ENCODE data around the gene UMOD.

Gene UMOD

DNA sequence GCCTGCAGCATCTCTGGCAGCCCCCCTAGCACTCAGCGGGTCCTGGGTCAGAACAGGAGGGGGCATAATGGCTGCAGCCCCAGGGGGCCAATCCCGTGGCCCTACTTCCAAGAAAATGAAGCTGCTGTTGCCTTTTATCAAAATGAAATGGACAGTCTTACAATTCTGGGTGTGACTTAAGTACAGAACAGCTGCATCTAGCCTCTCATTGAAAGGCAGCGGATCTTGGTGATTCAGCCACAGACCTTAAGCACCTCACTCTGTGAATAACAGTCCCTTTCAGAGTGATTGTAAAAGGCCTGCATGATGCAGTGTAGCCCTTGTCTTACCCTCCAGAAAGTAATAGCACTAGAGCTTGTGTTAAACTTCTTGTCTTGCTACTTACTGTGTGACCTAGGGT lies 11.5 kb upstream of the UMOD start:
- in situ Hi-C loops (cut with MboI; ENCODE audit: low sequenced_read_pairs), result no loop called here

DNA sequence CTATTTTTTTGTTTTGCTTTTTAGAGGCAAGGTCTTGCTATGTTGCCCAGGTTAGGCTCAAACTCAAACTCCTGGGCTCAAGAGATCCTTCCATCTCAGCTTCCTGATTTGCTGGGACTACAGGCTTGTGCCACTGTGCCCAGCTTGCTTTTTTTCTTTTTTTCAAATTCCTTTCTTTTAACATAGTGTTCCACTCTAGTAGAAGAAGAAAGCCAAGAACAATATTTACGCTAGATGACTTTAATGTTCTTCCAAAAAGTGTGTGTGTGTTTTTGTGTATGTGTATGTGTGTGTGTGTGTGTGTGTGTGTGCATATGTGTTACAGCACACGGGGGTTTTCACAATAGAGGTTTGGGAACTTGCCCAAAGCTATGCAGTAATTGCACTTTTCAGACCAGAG lies 10.7 kb upstream of the UMOD start:
- in situ Hi-C loops (cut with MboI; ENCODE audit: low sequenced_read_pairs), result no loop called here

DNA sequence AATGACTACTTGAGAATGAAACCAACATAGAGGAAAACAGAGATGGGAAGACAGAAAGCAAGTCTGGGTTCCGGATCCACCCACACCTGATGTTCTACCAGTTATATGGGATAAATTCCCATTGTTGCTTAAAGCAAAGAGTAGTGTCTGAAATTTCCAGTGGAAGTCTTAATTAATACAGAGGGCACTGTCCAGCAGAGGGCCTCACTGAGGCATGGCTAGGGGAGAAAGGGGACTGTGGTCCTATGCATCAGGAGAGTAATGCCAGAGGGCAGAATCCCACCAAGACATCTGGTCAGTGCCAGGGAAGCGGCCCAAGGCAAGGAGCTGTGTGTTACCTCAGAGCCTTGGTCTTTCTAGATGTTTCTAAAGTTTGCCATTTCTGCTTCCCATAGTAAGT lies 7.5 kb upstream of the UMOD start:
- in situ Hi-C loops (cut with MboI; ENCODE audit: low sequenced_read_pairs), result no loop called here

DNA sequence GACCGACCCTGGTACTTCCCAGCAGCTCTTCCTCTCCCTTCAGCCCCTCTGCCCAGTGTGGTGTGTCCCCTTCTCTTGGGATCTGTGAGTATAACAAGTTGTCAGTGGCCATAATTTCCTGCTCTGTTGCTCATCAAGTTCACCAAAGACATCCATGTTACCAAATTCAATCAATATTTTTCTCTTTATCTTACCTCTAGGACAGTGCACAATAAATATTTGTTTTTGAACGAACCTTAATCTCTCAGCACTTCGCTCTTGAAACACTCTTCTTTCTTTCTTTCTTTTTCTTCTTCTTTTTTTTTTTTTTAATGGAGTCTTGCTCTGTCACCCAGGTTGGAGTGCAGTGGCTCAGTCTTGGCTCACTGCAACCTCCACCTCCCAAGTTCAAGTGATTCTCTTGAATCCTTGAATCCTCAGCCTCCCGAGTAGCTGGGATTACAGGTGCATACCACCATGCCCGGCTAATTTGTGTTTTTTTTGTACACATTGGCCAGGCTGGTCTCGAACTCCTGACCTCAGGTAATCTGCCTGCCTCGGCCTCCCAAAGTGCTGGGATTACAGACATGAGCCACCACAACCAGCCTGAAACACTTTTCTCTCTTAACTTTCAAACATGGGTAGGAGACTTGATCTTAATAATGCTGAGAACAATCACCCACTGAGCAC lies 2.7 kb upstream of the UMOD start:
- in situ Hi-C loops (cut with MboI; ENCODE audit: low sequenced_read_pairs), result no loop called here

DNA sequence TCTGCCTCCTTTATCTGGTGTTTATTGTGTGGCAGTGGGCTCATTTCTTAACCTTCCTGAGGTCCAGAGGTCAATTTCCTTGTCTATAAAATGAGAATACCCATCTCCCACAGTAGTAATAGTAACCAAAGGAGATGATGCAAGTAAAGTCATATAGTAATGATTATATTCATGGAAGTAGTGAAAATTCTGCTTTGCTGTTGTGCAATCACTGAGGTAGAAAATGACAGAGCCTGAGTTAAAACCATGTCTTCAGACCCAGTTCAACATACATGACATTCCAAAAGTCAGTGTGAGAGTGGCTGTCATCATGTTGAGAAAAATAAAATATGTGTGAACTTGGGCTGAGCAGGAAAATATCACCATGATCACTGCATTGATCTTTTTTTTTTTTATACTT lies 864 bp upstream of the UMOD start:
- in situ Hi-C loops (cut with MboI; ENCODE audit: low sequenced_read_pairs), result no loop called here

DNA sequence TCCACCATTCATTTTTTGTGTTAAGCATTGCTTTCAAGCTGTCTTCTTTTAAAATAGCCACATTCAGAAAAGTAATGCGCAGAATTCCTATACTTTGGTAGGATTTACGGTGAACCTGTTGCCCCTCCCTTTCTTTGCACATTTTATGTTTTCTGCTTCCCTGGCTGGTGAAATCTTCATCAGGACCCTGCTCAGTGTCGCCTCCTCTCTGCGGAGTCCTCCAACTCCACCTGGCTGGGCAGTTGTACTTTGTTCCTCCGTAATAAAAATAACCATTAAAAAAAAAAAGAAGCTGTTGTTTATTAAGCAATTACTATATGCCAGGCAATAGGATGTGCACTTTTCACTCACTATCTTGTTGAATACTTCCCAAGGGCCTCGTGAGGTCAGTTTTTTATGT lies 2.9 kb downstream of the UMOD start:
- in situ Hi-C loops (cut with MboI; ENCODE audit: low sequenced_read_pairs), result no loop called here

DNA sequence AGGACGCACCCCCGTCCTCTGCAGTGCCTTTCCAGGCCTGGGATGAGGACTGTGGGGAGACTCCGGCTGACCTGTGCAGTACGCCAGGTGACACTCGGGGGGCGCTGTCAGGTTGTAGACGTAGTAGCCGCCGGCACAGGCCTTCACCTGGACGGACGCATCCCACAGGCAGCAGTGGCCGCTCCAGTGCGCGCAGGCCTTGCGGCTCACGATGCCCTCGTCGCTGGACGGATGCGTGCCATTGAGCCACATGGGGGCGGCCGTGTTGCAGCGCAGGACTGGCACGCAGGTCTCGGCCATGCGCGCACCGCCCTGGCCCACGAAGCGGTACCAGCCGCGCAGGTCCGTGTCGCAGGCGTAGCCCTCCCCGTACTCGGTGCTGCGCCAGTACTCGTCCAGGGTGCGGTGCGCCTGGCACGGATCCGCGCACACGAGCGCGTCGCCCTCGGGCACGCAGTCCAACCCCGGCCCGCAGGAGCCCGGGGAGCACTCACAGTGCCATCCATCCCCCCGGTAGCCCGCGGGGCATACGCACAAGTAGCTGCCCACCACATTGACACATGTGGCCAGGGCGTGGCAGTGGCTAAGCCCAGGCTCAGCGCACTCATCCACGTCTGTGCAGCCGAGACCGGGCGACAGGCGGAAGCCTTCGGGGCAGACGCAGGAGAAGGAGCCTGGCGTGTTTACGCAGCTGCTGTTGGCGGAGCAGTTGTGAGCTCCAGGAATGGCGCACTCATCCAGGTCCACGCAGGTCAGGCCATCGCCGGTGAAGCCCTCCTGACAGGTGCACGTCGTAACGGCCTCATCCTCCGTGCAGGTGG lies 3.9 kb downstream of the UMOD start:
- in situ Hi-C loops (cut with MboI; ENCODE audit: low sequenced_read_pairs), result no loop called here

DNA sequence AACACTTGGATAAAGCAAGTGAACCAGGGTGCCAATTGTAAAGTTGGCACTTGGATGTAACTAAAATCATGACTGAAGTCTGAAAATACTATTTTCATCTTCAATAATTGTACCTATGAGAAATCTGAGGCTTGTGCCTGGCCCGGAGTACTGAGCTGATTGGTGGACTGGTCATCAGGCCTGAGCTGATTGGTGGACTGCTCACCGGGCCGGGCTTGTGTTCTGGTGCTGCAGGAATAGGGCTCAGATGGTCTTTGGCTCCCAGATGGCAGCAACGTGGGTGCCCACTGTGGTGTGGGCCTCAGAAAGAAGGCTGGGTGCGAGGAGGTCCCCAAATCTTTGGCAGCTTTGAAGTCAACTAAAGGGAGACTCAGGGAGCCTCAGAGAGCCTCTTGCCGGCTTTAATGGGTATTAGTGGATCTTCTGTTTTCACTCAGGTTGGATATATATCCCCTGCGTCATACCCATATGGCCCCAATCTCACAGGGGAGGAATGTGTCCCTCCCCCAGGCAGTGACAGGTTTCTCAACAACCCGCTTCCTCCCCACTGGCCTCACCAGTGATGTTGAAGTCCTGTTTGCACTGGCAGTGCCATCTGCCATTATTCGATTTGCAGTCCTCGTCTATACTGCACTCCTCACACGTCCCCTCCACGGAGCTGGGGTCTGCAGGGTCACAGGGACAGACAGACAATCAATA lies 4.7 kb downstream of the UMOD start:
- in situ Hi-C loops (cut with MboI; ENCODE audit: low sequenced_read_pairs), result no loop called here

DNA sequence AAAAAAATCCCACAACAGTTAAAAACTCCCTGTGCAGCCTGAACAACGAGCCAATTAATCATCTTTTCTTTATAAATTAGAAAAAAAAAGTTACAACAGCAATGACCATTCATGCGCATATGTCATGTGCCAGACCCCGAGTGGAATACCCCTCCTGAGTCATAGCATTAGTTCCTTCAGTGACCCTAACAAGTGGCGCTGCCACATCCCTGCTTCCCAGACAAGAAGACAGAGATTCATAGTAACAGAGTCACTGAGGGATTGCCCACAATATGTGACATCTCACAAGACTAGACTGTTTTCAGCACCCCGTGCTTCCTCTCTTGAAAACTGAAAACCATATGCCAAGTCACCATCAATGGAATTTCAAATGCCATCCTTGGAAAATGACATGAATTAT lies 7.9 kb downstream of the UMOD start:
- in situ Hi-C loops (cut with MboI; ENCODE audit: low sequenced_read_pairs), result no loop called here

DNA sequence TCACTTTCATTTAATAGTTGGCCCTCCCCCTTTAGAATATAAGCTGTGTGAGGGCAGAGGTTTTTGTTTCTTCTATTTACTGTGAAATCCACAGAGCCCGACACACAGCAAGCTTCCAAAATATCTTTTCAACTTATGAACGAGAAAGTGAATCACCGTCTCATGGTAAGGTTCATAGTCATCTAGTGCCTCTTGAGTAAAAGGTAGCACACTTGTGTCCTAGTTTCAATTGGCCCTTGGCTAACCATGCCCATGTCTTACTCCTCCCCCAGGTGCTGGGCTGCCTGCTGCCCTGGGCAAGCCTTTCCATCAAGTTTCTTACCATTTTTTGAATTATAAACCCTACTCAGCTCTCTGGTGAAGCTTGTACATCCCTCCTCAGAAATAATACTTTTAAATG lies 12.8 kb downstream of the UMOD start:
- in situ Hi-C loops (cut with MboI; ENCODE audit: low sequenced_read_pairs), result no loop called here

DNA sequence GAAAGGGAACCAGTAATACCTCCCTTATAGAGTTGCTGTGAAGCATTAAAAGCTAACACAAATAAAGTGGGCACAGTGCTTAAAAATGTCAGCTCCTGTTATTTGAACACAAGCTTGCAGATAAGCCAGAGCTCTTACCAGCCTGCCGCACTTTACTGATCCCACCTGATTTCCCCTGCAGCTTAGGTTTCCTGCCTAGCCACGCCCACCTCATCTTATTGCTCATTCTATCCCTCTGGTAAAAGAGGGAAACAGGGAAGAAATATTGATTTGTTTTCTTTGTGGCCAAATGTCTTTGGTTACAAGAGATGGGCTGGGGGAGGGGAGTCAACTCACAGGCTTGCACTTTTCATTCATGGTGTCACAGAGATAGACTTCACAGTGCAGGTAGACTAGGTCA lies 15.6 kb downstream of the UMOD start:
- in situ Hi-C loops (cut with MboI; ENCODE audit: low sequenced_read_pairs), result no loop called here

DNA sequence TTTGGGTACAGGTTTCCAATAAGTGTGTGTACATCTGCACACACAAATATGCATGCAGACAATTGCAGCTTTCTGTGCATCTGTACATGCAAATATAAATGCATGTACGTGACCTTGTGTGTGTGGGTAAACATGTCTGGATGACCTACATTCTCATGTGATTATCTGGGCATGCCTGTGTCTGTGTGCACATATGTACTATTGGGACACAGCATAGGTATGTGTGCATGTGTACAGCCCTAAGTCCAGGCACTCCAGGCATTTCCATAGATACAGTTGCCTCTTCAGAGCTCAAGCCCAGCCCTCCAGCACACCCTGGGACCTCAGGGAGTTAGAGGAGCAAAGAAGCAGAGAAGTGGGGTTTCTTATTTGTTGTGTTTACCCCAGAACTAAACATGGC lies 18.1 kb downstream of the UMOD start:
- in situ Hi-C loops (cut with MboI; ENCODE audit: low sequenced_read_pairs), result no loop called here

DNA sequence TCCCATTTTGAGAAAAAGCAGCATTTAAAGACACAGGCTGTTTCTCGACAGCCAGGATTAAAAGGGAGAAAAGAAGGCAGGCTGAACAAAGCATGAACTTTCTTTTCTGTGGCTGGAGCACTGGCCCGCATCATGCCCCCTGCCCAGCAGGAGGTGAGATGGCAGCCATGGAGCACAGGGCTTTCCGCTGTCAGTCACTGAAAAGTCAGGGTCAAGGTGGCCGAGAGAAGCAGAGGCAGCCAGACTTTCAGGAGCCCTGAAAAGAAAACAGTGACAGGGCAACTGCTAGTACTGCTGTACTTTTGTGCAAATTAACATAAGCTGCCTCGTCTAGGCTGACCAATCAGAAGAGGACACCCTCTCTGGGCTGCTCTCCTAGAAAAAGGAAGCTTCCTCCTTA lies 19.4 kb downstream of the UMOD start:
- in situ Hi-C loops (cut with MboI; ENCODE audit: low sequenced_read_pairs), result no loop called here

DNA sequence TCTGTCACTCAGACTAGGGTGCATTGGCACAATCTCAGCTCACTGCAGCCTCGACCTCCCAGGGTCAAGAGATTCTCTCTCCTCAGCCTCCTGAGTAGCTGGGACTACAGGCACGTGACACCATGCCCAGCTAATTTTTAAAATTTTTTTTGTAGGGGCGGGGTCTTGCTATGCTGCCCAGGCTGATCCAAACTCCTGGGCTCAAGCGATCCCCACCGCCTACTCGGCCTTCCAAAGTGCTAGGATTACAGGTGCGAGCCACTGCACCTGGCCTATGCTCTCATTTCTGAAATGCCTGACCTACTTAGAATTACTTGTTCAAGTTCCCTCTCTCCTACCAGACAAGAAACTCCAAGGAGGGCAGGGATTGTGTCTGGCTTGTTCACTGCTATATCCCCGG lies 20.1 kb downstream of the UMOD start:
- in situ Hi-C loops (cut with MboI; ENCODE audit: low sequenced_read_pairs), result no loop called here

DNA sequence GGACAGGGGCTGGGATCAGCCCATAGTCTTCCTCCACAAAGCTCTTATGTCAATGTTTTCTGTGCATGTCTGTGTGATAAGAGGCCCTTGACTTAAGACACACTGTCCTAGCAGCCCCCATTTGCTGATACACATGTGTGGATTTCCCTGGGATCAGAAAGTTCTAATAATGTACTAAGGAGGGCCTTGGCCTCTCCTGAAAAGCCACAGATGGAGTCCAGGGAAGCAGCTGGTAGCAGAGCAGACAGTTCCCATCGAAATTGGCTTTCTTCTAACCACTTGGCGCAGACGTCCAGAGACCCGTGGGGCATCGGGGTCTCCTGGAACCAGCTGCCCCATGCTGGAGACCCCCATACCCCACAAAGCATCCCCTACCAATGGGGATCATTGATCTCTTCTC lies 20.9 kb downstream of the UMOD start:
- in situ Hi-C loops (cut with MboI; ENCODE audit: low sequenced_read_pairs), result no loop called here

DNA sequence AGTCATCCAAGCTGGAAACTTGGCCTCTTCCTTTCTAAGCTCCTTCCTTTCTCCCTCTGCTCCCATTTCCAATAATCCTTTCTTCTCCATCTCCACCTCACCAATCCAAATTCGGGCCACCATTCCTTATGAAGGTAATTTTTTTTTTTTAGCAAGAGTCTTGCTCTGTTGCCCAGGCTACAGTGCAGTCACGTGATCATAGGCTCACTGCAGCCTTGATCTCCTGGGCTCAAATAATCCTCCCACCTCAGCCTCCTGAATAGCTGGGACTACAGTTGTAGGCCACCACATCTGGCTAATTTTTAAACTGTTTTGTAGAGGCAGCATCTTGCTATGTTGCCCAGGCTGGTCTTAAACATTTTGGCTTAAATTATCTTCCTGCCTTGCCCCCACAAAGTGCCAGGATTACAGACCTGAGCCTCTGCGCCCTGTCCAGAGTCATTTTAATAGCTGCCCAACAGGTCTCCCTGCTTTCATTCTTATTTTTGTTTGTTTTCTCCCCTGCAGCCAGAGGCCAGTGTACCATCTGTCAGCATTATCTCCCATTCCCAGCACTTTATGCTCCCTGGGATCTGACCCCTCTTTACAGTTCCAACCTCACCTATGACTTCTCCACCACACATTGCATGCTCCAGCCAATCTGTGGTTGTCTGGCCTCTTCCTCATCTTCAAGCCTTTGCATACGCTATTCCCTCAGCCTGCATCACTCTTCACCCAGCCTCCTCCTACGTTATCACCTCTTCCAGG lies 22.9 kb downstream of the UMOD start:
- in situ Hi-C loops (cut with MboI; ENCODE audit: low sequenced_read_pairs), result no loop called here

DNA sequence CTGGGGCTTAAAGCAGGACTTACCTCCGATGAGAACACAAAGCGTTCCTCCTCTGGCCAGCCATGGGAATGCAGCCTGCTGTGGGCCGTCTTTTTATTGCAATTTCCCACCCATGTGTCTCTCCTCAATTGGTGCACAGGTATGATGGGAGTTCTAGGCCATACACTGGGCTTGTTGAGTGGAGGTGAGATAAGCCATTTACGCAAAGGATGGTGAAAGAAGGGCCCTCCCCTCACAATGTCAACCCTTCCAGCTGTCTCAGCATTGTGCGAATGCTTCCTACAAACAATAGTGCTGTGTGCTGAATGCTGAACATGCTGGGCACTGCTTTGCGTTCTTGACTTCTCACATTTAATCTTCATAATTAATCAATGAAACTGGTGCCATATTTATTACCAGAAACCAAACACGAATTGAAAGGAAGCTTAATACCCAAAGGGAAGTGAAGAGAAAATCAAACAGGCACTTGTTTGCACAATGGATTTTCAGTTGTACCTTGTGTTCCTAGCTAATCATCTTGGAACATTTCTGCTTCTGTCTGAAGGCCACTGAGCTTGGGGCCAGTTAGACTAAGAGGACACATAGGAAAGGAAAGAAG lies 25.0 kb downstream of the UMOD start, which contains the start of gene GP2:
Gene GP2, minus strand, starts transcription at position 70 of the 598 bp plus-strand sequence. CDS start 1,082 bp downstream, outside the sequence.
- in situ Hi-C loops (cut with MboI; ENCODE audit: low sequenced_read_pairs), result no loop called here

DNA sequence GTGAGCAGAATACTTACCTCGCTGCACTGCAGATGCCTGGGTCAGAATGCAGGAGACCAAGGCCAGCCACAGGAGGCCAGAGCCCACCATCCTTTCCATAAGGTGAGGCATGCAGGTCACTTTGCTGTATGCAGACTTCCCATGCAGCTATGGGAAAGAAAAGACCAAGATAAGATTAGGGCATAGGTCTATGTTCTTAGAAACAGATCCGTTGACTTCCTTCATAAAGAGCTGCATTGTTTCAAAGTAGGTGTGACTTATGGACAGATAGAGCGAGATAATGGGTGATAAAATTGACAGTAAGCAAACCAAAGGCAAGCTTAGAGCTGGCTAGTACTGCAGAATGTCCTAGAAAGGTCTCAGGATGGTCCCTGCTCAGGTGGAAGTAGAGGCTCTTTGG lies 26.2 kb downstream of the UMOD start:
- in situ Hi-C loops (cut with MboI; ENCODE audit: low sequenced_read_pairs), result no loop called here

DNA sequence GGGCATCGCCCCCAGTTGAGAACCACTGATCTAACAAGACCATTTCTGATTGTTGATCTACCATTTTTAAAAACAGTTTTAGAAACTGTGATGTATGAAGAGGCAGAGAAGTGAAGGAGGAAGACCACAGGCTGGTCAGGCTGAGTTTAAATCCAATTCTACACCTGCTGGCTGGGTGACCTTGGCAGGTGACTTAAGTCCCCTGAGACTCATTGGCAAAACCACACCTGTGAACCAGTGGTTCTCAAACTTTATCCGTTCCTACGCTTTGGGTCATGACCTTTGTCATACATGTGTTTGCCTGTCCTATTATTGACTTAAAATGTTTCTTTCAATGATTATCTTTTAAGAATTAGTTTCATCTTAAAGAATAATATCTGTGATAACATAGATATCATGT lies 27.5 kb downstream of the UMOD start:
- in situ Hi-C loops (cut with MboI; ENCODE audit: low sequenced_read_pairs), result no loop called here

DNA sequence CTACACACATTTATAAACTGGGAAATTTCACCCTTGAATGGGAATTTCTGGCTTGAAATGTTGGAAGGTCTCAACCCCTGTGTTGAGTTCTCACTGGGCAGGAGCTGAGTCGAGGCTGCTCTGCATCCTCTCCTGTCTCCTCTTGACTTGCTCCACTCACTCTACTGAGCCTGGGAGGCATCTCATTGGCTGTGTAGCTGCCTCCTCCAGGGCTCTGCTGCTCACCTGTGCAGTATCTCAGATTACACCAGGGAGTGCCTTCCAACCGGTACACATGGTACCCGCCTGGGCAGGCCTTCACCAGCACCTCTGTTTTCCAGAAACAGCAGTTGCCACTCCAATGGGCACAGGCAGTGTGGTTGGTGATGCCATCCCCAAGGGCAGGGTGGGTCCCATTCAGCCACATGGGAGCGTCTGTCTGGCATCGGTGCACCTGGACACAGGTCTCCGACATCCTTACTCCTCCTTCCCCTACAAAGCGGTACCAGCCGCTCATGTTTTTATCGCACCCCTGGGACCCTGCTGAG lies 28.9 kb downstream of the UMOD start:
- in situ Hi-C loops (cut with MboI; ENCODE audit: low sequenced_read_pairs), result no loop called here

DNA sequence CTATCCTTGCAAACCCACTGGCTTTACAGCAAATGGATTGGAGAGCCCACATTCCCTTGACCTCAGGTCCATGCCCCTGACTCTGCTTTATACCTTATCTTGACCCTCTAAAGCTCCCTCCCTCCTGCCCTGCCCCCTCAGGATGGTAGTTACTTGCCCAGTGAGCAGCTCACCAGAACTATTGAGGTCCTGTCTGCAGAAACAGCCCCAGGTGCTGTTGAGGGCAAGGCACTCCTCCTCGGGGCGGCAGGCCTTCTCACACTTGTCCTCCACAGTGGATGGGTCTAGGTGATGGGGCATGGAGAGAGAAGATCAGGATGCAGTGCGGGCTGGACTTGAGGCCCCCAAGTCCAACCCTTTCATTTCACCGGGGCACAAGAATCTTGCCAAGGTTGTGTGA lies 29.8 kb downstream of the UMOD start:
- in situ Hi-C loops (cut with MboI; ENCODE audit: low sequenced_read_pairs), result no loop called here
